HG02885 (cell line): ENCODE results near the gene MILR1.
A peak's percentile ranks its signal among the peaks of the same experiment; 100 is the strongest.
"Not testable (repeated sequence)": the region's sequence is repeated elsewhere in the genome, so short reads cannot be mapped to it uniquely, and the experiment has no call there.

Experiments
- ATAC-seq: cut with Tn5 transposase; IDR thresholded peaks from one replicate; pipeline ENCODE4 v1.9.1; 2021; ENCODE audit warnings: mild to moderate bottlenecking; ENCODE audit not compliant: unreplicated experiment, poor library complexity

The MILR1 gene

GRCh38 chr17:64466019-64466735 lies 17.3 kb downstream of the MILR1 start:
- no peak for ATAC-seq

- not testable (repeated sequence) for ATAC-seq
These were observed 17.9 kb downstream of the MILR1 start for GRCh38 chr17:64466834-64467233.

- no peak for ATAC-seq
These were observed 21.7 kb downstream of the MILR1 start for GRCh38 chr17:64470625-64471024.

- no peak for ATAC-seq
These were observed 22.5 kb downstream of the MILR1 start for GRCh38 chr17:64471440-64471839.

- no peak for ATAC-seq
These were observed 23.6 kb downstream of the MILR1 start for GRCh38 chr17:64472564-64472963.

- ATAC-seq = no peak
These were observed 28.9 kb downstream of the MILR1 start for GRCh38 chr17:64477849-64478248.

GRCh38 chr17:64480951-64481350 lies 32.0 kb downstream of the MILR1 start:
- ATAC-seq = no peak

GRCh38 chr17:64484380-64484779 lies 35.5 kb downstream of the MILR1 start:
- no peak for ATAC-seq

GRCh38 chr17:64488301-64488700 lies 39.4 kb downstream of the MILR1 start:
- no peak for ATAC-seq

GRCh38 chr17:64491034-64491860 lies 42.3 kb downstream of the MILR1 start:
- ATAC-seq = no peak

GRCh38 chr17:64491994-64492393 lies 43.1 kb downstream of the MILR1 start:
- ATAC-seq = no peak

GRCh38 chr17:64492481-64493109 lies 43.7 kb downstream of the MILR1 start:
- no peak for ATAC-seq

- ATAC-seq = no peak
These were observed 45.2 kb downstream of the MILR1 start for GRCh38 chr17:64494121-64494520.

GRCh38 chr17:64495300-64495699 lies 46.4 kb downstream of the MILR1 start:
- not testable (repeated sequence) for ATAC-seq

GRCh38 chr17:64496348-64496785 lies 47.5 kb downstream of the MILR1 start:
- ATAC-seq = no peak

GRCh38 chr17:64496786-64497564 lies 48.1 kb downstream of the MILR1 start, which contains the start of gene POLG2:
Gene POLG2, minus strand, starts transcription at chr17:64497054. Its CDS starts 86 bp downstream, at chr17:64496968.
- ATAC-seq = peak; percentile 88

GRCh38 chr17:64497565-64498035 lies 48.7 kb downstream of the MILR1 start:
- ATAC-seq = no peak

- ATAC-seq = no peak
These were observed 49.6 kb downstream of the MILR1 start for GRCh38 chr17:64498308-64499203.
